Esophagus mucosa (tissue), 1 donor: ENCODE measurements around the gene LRRC8C. TPM values are rescaled to one million over a fixed set of nuclear protein-coding genes. Genes with fewer than 3 reads are reported as not detected.

Experiments used
- total RNA-seq: library from RNA; stranded (reverse); gene quantifications from one replicate; pipeline ENCODE4 v1.2.4, GENCODE V29; 2023
- donor health status: DM: yes; HTN: yes; CAD: no.

LRRC8C gene
- total RNA-seq, 1 donor from 2014 or later = 1.8 TPM

Other genes starting within 250 kb of the LRRC8C start
- 19.6 TPM for gene LRRC8B, start 108.3 kb upstream of the LRRC8C start, total RNA-seq
- gene LRRC8D, start 187.9 kb downstream of the LRRC8C start, total RNA-seq = 15.1 TPM